ENCODE measurements around the gene EIPR1. TPM values are rescaled to one million over a fixed set of nuclear protein-coding genes. Genes with fewer than 3 reads are reported as not detected.

The EIPR1 gene
- total and polyA plus RNA-seq, 10 of the 15 experiments (the other 5 are each of a cell fraction or from before 2014, with no cell fraction given): 23.6 to 61.2 (median 42.2) TPM

DNA sequence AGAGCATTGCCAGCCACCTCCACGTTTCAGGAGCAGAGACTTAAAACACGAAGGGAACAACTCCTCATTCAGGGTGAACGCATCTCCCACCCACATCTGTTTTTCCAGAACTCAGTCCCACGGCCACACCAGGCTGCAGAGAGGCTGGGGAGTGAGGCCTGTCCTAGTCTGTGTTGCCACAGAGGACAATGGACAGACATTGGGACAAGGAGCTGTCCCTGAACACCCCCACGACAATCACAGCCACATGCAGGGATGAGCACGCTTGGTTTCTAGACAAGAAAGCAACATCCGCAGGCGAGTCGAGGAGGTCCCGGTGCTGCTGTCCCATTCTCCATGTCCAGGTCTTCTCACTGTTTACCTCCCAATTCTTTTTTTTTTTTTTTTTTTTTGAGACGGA lies 167.4 kb downstream of the EIPR1 start:
- CTCF ChIA-PET: no interaction called here
- Histone ChIP-seq H3K4me2 (ENCODE audit: control insufficient read depth, insufficient read depth) (no peak overlapping the region), H3K4me1 (ENCODE audit: control insufficient read depth, insufficient read depth, low read length) (no peaks in the 10 kb centered on the region), H3K36me3 (ENCODE audit: control insufficient read depth in 2 of 2, insufficient read depth in 2 of 2, low read length in 1 of 2) (peaks cover 3 to 6% of the 10 kb centered on the region in 2 experiments; a peak in 3 of 4 replicates), H2AFZ (ENCODE audit: control insufficient read depth, low read depth, low read length) (no peak overlapping the region), H3K79me2 (ENCODE audit: control insufficient read depth, insufficient read depth, low read length) (no peaks in the 10 kb centered on the region), H3K27ac (ENCODE audit: control insufficient read depth, insufficient read depth) (no peak overlapping the region), H3K4me3 (no peak overlapping the region), H3K9ac (ENCODE audit: control insufficient read depth, insufficient read depth, low read length) (no peak overlapping the region), H3K27me3 (replicated peaks in 1 of 2; ENCODE audit: control insufficient read depth in 2 of 2, insufficient read depth in 2 of 2, low read length in 1 of 2) (no peaks in the 10 kb centered on the region), H3K9me3 (replicated peaks; ENCODE audit: control insufficient read depth, insufficient read depth, low read length) (no peaks in the 10 kb centered on the region), H4K20me1 (ENCODE audit: control insufficient read depth, insufficient read depth) (no peaks in the 10 kb centered on the region)
- intact Hi-C loops (cut with micrococcal nuclease; ENCODE audit: unreplicated experiment) (no loop called here), in situ Hi-C loops (cut with MboI) (no loop called here)
- no peak for DNase-seq (ENCODE audit: low read depth, low spot score)
- ATAC-seq: no peak
- SMC1A ChIA-PET (ENCODE audit: uncharacterized antibody, unreplicated experiment): no interaction called here
- RAD21 ChIA-PET (ENCODE audit: unreplicated experiment): no interaction called here
- WGBS (ENCODE audit: insufficient coverage, insufficient replicate concordance, low lambda C conversion rate, missing lambda C conversion rate): 97% methylated on average over 10 of the region's 11 CpGs
- TF ChIP-seq, protein P1, sequence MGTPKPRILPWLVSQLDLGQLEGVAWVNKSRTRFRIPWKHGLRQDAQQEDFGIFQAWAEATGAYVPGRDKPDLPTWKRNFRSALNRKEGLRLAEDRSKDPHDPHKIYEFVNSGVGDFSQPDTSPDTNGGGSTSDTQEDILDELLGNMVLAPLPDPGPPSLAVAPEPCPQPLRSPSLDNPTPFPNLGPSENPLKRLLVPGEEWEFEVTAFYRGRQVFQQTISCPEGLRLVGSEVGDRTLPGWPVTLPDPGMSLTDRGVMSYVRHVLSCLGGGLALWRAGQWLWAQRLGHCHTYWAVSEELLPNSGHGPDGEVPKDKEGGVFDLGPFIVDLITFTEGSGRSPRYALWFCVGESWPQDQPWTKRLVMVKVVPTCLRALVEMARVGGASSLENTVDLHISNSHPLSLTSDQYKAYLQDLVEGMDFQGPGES (IDR thresholded peaks at IDR 0.05): no peak
- TF ChIP-seq ZNF274 (IDR thresholded peaks at IDR 0.05; ENCODE audit: insufficient read depth, insufficient read length) (no peak), BRCA1 (IDR thresholded peaks at IDR 0.05; ENCODE audit: low read depth, low read length) (no peak), PAX8 (IDR thresholded peaks at IDR 0.05) (no peak), EED (IDR thresholded peaks at IDR 0.05; ENCODE audit: low read depth) (no peak), RFX5 (IDR thresholded peaks at IDR 0.05; ENCODE audit: low read depth, low read length) (no peak), KLF5 (IDR thresholded peaks at IDR 0.05; ENCODE audit: partially characterized antibody) (no peak), MYB (IDR thresholded peaks at IDR 0.05; ENCODE audit: borderline replicate concordance, low read depth, low read length) (no peak), CBX5 (IDR thresholded peaks at IDR 0.05; ENCODE audit: low read depth) (no peak), ZNF622 (IDR thresholded peaks at IDR 0.05) (no peak), GABPA (IDR thresholded peaks at IDR 0.05; ENCODE audit: low read depth) (no peak), NBN (IDR thresholded peaks at IDR 0.05) (no peak), MTA2 (IDR thresholded peaks at IDR 0.05; ENCODE audit: low read depth) (no peak), EZH2 (IDR thresholded peaks at IDR 0.05; ENCODE audit: borderline replicate concordance, control insufficient read depth, low read depth, low read length) (no peak), STAT1 (conservative IDR thresholded peaks at IDR 0.05) (no peak)
- TF ChIP-seq, protein P2, sequence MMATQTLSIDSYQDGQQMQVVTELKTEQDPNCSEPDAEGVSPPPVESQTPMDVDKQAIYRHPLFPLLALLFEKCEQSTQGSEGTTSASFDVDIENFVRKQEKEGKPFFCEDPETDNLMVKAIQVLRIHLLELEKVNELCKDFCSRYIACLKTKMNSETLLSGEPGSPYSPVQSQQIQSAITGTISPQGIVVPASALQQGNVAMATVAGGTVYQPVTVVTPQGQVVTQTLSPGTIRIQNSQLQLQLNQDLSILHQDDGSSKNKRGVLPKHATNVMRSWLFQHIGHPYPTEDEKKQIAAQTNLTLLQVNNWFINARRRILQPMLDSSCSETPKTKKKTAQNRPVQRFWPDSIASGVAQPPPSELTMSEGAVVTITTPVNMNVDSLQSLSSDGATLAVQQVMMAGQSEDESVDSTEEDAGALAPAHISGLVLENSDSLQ (IDR thresholded peaks at IDR 0.05): no peak
- TF ChIP-seq, protein P3, sequence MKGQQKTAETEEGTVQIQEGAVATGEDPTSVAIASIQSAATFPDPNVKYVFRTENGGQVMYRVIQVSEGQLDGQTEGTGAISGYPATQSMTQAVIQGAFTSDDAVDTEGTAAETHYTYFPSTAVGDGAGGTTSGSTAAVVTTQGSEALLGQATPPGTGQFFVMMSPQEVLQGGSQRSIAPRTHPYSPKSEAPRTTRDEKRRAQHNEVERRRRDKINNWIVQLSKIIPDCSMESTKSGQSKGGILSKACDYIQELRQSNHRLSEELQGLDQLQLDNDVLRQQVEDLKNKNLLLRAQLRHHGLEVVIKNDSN (IDR thresholded peaks at IDR 0.05; ENCODE audit: borderline replicate concordance, extremely low read length, insufficient read depth, low read depth, low read length): no peak
- TF ChIP-seq, protein P4, sequence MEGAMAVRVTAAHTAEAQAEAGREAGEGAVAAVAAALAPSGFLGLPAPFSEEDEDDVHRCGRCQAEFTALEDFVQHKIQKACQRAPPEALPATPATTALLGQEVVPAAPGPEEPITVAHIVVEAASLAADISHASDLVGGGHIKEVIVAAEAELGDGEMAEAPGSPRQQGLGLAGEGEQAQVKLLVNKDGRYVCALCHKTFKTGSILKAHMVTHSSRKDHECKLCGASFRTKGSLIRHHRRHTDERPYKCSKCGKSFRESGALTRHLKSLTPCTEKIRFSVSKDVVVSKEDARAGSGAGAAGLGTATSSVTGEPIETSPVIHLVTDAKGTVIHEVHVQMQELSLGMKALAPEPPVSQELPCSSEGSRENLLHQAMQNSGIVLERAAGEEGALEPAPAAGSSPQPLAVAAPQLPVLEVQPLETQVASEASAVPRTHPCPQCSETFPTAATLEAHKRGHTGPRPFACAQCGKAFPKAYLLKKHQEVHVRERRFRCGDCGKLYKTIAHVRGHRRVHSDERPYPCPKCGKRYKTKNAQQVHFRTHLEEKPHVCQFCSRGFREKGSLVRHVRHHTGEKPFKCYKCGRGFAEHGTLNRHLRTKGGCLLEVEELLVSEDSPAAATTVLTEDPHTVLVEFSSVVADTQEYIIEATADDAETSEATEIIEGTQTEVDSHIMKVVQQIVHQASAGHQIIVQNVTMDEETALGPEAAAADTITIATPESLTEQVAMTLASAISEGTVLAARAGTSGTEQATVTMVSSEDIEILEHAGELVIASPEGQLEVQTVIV (IDR thresholded peaks at IDR 0.05; ENCODE audit: borderline replicate concordance, partially characterized antibody): no peak
- TF ChIP-seq, protein P5, sequence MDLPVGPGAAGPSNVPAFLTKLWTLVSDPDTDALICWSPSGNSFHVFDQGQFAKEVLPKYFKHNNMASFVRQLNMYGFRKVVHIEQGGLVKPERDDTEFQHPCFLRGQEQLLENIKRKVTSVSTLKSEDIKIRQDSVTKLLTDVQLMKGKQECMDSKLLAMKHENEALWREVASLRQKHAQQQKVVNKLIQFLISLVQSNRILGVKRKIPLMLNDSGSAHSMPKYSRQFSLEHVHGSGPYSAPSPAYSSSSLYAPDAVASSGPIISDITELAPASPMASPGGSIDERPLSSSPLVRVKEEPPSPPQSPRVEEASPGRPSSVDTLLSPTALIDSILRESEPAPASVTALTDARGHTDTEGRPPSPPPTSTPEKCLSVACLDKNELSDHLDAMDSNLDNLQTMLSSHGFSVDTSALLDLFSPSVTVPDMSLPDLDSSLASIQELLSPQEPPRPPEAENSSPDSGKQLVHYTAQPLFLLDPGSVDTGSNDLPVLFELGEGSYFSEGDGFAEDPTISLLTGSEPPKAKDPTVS (IDR thresholded peaks at IDR 0.05; ENCODE audit: low read depth, low read length): no peak
- BruUV-seq (replicated peaks): no TSS peak
- no peak for FAIRE-seq
- POLR2A ChIA-PET: no interaction called here
